ENCODE measurements around the gene DAPK2. TPM values are rescaled to one million over a fixed set of nuclear protein-coding genes. Genes with fewer than 3 reads are reported as not detected.

The DAPK2 gene
- total and polyA plus RNA-seq, 2 of the 13 experiments (the other 11 are each of a cell fraction or from before 2014, with no cell fraction given) = 0.33 to 0.63 TPM

DNA sequence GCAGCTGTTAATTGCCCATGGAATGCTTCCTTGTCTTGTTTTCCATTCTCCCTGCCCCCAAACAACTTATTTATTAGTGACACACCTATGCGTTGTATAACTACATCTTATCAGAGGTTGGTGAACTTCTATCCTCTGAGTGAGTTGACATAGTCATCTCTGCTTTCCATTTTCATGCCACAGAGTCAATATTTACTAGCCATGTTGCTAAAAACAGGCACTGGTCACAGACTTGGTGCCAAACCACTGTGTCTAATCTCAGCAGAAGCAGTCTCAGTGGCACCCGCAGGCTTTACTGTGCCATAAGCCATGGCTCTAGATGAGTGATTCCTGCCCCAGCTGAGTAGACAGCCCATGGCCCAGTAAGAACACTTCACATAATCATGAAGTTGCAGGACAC lies 26.5 kb downstream of the DAPK2 start (continued):
- TF ChIP-seq, protein P1, sequence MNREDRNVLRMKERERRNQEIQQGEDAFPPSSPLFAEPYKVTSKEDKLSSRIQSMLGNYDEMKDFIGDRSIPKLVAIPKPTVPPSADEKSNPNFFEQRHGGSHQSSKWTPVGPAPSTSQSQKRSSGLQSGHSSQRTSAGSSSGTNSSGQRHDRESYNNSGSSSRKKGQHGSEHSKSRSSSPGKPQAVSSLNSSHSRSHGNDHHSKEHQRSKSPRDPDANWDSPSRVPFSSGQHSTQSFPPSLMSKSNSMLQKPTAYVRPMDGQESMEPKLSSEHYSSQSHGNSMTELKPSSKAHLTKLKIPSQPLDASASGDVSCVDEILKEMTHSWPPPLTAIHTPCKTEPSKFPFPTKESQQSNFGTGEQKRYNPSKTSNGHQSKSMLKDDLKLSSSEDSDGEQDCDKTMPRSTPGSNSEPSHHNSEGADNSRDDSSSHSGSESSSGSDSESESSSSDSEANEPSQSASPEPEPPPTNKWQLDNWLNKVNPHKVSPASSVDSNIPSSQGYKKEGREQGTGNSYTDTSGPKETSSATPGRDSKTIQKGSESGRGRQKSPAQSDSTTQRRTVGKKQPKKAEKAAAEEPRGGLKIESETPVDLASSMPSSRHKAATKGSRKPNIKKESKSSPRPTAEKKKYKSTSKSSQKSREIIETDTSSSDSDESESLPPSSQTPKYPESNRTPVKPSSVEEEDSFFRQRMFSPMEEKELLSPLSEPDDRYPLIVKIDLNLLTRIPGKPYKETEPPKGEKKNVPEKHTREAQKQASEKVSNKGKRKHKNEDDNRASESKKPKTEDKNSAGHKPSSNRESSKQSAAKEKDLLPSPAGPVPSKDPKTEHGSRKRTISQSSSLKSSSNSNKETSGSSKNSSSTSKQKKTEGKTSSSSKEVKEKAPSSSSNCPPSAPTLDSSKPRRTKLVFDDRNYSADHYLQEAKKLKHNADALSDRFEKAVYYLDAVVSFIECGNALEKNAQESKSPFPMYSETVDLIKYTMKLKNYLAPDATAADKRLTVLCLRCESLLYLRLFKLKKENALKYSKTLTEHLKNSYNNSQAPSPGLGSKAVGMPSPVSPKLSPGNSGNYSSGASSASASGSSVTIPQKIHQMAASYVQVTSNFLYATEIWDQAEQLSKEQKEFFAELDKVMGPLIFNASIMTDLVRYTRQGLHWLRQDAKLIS (CRISPR knock-in tag; IDR thresholded peaks at IDR 0.05) = no peak
- TF ChIP-seq SALL1 (CRISPR knock-in tag; IDR thresholded peaks at IDR 0.05) (peak; percentile 57), JUND (CRISPR knock-in tag; IDR thresholded peaks at IDR 0.05) (no peak), MTA3 (CRISPR knock-in tag; IDR thresholded peaks at IDR 0.05) (no peak), ZNF619 (CRISPR knock-in tag; IDR thresholded peaks at IDR 0.05) (no peak), CCDC6 (CRISPR knock-in tag; IDR thresholded peaks at IDR 0.05) (no peak), EHMT2 (IDR thresholded peaks at IDR 0.05; ENCODE audit: borderline replicate concordance, low read depth, low read length) (no peak), KDM6A (CRISPR knock-in tag; IDR thresholded peaks at IDR 0.05; ENCODE audit: low read depth) (no peak), ZNF337 (CRISPR knock-in tag; IDR thresholded peaks at IDR 0.05; ENCODE audit: borderline replicate concordance, low read depth) (no peak), HOXA5 (CRISPR knock-in tag; IDR thresholded peaks at IDR 0.05) (no peak), IRF2 (CRISPR knock-in tag; IDR thresholded peaks at IDR 0.05) (no peak), ZBTB3 (CRISPR knock-in tag; IDR thresholded peaks at IDR 0.05; ENCODE audit: borderline replicate concordance, low read depth) (no peak), SMYD3 (CRISPR knock-in tag; IDR thresholded peaks at IDR 0.05) (no peak)
- TF ChIP-seq, protein P2, sequence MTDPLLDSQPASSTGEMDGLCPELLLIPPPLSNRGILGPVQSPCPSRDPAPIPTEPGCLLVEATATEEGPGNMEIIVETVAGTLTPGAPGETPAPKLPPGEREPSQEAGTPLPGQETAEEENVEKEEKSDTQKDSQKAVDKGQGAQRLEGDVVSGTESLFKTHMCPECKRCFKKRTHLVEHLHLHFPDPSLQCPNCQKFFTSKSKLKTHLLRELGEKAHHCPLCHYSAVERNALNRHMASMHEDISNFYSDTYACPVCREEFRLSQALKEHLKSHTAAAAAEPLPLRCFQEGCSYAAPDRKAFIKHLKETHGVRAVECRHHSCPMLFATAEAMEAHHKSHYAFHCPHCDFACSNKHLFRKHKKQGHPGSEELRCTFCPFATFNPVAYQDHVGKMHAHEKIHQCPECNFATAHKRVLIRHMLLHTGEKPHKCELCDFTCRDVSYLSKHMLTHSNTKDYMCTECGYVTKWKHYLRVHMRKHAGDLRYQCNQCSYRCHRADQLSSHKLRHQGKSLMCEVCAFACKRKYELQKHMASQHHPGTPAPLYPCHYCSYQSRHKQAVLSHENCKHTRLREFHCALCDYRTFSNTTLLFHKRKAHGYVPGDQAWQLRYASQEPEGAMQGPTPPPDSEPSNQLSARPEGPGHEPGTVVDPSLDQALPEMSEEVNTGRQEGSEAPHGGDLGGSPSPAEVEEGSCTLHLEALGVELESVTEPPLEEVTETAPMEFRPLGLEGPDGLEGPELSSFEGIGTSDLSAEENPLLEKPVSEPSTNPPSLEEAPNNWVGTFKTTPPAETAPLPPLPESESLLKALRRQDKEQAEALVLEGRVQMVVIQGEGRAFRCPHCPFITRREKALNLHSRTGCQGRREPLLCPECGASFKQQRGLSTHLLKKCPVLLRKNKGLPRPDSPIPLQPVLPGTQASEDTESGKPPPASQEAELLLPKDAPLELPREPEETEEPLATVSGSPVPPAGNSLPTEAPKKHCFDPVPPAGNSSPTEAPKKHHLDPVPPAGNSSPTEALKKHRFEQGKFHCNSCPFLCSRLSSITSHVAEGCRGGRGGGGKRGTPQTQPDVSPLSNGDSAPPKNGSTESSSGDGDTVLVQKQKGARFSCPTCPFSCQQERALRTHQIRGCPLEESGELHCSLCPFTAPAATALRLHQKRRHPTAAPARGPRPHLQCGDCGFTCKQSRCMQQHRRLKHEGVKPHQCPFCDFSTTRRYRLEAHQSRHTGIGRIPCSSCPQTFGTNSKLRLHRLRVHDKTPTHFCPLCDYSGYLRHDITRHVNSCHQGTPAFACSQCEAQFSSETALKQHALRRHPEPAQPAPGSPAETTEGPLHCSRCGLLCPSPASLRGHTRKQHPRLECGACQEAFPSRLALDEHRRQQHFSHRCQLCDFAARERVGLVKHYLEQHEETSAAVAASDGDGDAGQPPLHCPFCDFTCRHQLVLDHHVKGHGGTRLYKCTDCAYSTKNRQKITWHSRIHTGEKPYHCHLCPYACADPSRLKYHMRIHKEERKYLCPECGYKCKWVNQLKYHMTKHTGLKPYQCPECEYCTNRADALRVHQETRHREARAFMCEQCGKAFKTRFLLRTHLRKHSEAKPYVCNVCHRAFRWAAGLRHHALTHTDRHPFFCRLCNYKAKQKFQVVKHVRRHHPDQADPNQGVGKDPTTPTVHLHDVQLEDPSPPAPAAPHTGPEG (CRISPR knock-in tag; IDR thresholded peaks at IDR 0.05) = no peak
- TF ChIP-seq, protein P3, sequence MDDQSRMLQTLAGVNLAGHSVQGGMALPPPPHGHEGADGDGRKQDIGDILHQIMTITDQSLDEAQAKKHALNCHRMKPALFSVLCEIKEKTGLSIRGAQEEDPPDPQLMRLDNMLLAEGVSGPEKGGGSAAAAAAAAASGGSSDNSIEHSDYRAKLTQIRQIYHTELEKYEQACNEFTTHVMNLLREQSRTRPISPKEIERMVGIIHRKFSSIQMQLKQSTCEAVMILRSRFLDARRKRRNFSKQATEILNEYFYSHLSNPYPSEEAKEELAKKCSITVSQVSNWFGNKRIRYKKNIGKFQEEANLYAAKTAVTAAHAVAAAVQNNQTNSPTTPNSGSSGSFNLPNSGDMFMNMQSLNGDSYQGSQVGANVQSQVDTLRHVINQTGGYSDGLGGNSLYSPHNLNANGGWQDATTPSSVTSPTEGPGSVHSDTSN (CRISPR knock-in tag; IDR thresholded peaks at IDR 0.05; ENCODE audit: borderline replicate concordance) = no peak
- TF ChIP-seq, protein P4, sequence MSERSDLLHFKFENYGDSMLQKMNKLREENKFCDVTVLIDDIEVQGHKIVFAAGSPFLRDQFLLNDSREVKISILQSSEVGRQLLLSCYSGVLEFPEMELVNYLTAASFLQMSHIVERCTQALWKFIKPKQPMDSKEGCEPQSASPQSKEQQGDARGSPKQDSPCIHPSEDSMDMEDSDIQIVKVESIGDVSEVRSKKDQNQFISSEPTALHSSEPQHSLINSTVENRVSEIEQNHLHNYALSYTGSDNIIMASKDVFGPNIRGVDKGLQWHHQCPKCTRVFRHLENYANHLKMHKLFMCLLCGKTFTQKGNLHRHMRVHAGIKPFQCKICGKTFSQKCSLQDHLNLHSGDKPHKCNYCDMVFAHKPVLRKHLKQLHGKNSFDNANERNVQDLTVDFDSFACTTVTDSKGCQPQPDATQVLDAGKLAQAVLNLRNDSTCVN (CRISPR knock-in tag; IDR thresholded peaks at IDR 0.05; ENCODE audit: borderline replicate concordance) = no peak
- TF ChIP-seq, protein P5, sequence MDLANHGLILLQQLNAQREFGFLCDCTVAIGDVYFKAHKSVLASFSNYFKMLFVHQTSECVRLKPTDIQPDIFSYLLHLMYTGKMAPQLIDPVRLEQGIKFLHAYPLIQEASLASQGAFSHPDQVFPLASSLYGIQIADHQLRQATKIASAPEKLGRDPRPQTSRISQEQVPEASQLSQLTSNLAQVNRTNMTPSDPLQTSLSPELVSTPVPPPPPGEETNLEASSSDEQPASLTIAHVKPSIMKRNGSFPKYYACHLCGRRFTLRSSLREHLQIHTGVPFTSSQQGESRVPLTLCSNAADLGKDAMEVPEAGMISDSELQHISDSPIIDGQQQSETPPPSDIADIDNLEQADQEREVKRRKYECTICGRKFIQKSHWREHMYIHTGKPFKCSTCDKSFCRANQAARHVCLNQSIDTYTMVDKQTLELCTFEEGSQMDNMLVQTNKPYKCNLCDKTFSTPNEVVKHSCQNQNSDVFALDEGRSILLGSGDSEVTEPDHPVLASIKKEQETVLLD (CRISPR knock-in tag; IDR thresholded peaks at IDR 0.05; ENCODE audit: low read depth) = no peak

Data from HepG2 (cell line).